ENCODE results near the gene BRME1.
"Not testable (repeated sequence)": the region's sequence is repeated elsewhere in the genome, so short reads cannot be mapped to it uniquely, and the experiment has no call there.

BRME1 gene

GRCh38 chr19:13864667-13865570 lies 41.0 kb downstream of the BRME1 start:
- DNase-seq: no peak

- DNase-seq: no peak
Observed at GRCh38 chr19:13864046-13864666, 41.8 kb downstream of the BRME1 start.

- DNase-seq: peak; percentile 95
Observed at GRCh38 chr19:13861714-13862531, 44.0 kb downstream of the BRME1 start.

DNA sequence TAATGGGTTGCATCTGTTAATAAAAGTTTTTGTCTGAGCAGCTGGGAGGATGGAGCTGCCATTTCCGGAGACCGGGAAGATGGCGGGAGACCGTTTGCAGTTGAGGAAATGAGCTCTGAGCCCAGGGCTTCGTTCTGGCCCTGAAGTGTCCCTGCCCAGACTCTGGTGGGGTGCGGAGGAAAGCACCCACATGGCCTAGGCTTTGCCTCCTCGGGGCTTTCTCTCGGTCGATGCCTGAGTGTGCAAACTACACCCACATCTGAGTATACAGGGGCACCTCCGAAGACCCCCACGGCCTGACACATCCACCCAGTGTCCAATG lies 44.6 kb downstream of the BRME1 start:
- DNase-seq: no peak

DNA sequence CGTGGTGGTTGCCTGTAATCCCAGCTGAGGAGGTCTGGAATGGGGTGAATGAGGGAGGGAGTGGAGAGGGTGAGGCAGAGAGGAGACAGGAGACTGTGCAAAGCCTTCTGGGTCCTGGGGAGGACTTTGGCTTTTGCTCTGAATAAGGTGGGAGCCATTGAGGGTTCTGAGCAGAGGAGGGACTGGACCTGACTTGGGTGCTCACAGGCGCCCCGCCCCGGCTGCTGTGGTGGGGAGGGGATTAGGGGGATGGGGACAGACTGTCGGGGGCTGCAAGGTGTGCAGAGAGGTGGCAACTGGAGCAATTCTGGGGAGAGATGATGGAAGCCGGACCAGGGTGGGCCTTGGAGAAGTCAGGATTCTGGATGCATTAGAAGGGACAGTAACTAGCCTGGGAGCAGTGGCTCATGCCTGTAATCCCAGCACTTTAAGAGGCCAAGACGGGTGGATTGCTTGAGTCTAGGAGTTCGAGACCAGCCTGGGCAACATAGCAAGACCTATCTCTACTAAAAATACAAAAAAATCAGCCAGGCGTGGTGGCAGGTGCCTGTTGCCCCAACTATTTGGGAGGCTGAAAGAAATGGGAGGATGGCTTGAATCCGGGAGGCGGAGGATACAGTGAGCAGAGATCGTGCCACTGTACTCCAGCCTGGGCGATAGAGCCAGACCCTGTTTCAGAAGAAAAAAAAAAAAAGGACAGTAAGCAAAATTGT lies 45.1 kb downstream of the BRME1 start:
- no peak for DNase-seq

- peak; percentile 70 for DNase-seq
Observed at GRCh38 chr19:13859361-13859880, 46.5 kb downstream of the BRME1 start.

GRCh38 chr19:13856497-13856896 lies 49.4 kb downstream of the BRME1 start:
- no peak for DNase-seq

- not testable (repeated sequence) for DNase-seq
Observed at GRCh38 chr19:13852171-13852707, 53.7 kb downstream of the BRME1 start.

- DNase-seq: not testable (repeated sequence)
Observed at GRCh38 chr19:13851734-13852114, 54.2 kb downstream of the BRME1 start.

DNA sequence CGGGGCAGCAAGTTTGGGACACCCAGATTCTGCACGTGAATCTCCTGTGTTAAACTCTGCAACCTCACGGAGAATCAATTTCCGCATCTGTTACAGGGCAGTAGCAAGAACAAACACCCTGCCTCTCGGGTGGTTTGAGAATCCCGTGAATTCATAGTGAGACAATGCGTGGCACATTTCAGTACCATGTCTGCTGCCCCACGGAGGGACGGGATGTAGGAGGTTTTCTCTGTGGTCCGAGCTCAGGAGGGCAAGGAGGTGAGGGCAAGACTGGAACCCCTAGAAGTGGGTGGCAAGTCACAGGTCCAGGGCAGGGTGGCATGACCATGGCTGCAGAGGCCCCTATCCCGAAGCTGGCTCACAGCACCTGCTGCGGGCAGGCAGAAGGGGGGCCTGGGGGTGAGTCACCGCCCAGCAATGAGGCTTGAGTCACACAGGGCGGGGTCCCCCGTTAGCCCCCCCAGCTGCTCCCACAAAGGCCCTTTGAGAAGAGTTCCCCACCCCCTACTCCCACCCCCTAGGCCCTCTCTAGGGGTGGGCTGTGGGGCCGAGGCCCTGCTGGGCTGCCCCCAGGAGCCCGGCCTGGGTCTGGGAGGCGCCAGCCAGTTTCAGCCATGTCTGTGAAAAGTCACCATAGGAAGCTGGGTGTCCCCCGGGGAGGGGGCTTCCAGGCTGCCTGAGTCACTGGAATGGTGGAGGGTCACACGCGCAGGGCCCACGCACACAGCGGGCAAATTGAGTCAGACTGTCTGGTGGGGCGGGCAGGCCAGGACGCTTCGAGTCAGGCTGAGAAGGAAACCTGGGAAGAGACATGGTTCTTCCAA lies 54.8 kb downstream of the BRME1 start:
- peak; percentile 97 for DNase-seq

DNA sequence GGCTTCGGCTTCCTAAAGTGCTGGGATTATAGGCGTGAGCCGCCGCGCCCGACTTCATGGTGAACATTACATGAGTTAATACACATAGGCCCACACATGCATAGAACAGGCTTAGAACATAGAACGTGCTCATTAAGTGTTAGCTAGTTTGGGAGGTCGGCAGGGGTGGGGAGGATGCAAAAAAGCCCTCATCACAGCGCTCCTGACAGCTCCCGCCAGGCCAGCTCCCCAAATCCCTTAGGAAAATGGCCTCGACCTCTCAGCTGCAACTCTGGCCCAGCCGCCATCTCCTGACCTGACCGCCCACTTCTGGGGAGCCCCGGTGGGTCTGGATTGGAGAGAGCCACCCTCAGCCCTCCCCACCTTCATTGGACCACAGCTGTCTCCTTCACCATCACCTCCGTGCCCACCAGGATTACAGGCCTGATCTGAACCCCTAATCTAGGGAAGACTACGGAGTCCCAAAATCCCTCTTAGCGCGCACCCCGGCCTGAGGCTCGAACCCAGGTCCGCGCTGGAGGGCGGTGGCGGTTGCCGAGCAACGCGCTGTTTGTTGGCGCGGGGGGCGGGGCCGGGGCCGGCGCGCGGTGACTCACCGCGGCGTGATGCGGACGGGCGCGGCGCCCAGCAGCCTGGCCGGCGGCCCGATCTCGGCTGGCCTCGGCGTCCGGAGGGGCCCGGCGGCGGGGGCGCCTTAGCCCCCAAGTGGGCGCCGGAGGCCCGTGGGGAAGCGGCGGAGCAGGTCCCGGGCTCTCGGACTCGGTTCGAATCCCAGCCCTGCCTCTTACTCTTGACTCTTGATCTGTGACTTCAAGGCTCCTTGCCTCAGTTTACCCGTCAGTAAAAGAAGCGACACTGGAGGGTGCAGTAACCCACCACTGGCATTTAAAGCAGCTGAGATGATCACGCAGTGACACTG lies 55.7 kb downstream of the BRME1 start:
- DNase-seq: peak; percentile 84

DNA sequence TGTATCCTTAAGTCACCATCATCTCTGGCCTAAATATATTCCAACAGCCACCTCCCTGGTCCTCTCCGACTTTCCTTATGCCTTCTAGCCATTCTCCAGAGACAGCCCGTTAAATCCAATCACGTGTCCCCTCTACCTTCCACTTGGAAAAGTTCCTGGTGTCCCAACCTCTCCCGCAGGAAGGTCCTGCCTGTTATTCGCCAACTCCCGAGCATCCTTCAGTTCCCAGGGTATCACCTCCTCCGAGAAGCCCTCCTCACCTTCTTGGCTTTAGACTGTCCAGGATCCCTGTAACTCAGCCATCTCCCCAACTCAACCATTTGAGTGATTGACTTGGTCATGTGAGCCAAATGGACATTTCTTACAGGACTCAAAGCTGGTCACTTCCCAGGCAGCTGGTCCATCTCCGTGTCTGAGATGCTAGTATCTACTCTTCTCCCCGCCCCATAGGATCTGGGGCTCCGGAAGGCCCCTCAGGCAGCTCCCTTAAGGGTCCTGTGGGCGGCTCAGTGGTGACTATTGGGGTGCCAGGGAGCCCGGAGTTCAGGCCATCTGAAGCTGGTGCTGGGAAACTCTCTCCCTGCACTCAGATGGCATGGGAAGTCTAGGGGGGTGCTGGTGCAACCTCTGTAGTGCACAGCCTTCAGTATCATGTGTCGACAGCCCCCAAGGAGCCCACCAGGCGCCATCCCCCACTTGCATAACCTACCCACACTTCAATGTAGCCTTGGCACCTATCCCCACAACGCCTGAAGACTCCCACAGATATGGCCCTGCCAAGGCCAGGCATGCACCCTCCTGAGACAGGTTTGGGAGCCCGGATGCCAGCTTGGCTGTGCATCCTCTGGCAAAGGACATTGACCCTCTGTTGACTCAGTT lies 56.9 kb downstream of the BRME1 start:
- DNase-seq: no peak

DNA sequence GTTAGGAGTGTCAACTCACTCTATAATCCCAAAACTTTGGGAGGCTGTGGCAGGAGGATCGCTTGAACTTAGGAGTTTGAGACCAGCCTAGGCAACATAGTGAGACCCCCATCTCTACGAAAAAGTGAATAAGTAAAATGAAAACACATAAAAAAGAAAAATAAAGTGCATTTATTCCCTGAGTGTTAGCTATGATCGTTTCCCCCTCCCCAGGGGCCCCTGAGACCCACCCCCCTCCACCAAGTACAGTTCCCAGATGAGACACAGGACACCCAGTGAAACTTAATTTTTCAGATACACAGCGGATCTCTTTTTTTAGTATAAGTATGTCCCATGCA lies 57.6 kb downstream of the BRME1 start:
- DNase-seq: no peak

- peak; percentile 97 for DNase-seq
Observed at GRCh38 chr19:13847407-13848339, 58.2 kb downstream of the BRME1 start.

DNA sequence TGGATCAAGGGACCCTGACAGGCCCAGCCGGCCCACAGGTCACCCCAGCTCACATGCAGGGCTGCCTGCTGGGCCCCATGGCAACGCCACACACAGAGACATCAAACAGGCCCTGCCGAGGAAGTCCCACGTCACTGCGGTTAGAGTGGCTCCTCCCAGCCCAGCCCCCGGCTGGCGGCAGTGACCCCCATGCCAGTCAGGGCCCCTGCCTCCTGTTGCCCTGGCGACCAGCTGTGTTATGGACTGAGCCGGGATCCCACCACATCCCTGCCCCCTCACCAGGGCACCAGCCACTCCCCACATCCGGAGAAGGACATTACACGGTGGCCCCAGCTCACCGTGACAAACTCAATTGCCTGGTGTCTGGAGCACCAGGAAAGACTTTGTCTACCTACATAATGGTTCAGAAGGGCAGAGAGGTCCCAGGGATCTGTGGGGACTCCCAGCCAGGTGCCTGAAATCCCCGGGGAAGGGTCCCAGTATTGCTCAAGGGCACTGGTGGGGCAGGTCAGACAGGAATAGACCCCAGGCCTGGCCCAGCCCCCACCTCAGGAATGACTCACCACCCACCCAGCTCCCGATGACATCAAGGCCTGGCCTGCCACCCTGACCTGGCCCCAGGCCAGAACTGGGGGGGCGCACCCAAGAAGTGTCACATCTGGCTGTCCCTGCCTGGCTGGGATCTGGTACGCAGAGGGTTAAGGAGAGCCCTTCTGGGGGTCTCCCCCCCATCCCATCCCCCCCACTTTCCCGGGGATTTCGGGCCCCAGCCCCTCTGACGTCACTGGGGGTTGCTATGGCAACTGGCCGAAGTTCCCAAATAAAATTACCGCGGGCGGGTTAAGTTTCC lies 59.1 kb downstream of the BRME1 start:
- peak; percentile 95 for DNase-seq

- DNase-seq: peak; percentile 56
Observed at GRCh38 chr19:13844130-13844631, 61.7 kb downstream of the BRME1 start.

Measured in fibroblast of skin of right biceps (primary cell).